Measurements from ENCODE around the gene RAF1.

DNA sequence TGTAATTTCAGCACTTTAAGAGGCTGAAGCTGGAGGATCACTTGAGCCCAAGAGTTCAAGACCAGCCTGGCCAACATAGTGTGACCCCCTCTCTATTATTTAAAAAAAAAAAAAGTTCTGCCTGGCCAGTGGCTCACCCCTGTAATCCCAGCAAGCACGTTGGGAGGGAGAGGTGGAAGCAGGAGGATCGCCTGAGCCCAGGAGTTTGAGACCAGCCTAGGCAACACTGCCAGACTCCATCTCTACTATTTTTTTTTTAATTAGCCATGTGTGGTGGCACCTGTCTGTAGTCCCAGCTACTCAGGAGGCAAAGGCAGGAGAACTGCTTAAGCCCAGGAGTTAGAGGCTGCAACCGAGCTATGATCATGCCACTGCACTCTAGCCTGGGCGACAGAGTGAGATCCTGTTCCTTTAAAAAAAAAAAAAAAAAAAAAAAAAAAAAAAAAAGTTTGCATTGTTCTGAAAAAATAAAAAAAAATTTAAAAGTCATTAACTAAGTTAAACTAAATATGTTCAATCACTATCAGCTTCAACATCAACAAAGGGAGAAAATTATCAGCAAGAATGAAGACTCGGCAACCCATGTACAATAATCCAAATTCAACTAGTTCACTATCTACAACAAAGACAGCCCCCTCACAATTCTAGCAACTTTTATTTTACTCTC, 1.9 kb downstream of the RAF1 start:
- TF ChIP-seq, protein P1, sequence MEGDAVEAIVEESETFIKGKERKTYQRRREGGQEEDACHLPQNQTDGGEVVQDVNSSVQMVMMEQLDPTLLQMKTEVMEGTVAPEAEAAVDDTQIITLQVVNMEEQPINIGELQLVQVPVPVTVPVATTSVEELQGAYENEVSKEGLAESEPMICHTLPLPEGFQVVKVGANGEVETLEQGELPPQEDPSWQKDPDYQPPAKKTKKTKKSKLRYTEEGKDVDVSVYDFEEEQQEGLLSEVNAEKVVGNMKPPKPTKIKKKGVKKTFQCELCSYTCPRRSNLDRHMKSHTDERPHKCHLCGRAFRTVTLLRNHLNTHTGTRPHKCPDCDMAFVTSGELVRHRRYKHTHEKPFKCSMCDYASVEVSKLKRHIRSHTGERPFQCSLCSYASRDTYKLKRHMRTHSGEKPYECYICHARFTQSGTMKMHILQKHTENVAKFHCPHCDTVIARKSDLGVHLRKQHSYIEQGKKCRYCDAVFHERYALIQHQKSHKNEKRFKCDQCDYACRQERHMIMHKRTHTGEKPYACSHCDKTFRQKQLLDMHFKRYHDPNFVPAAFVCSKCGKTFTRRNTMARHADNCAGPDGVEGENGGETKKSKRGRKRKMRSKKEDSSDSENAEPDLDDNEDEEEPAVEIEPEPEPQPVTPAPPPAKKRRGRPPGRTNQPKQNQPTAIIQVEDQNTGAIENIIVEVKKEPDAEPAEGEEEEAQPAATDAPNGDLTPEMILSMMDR (IDR thresholded peaks at IDR 0.05): no peak
- TF ChIP-seq EP300 (IDR thresholded peaks at IDR 0.05): no peak
- no peak for TF ChIP-seq POLR2A (IDR thresholded peaks at IDR 0.05)
- no peak for TF ChIP-seq POLR2AphosphoS5 (IDR thresholded peaks at IDR 0.05)

All from stomach (tissue), 4 donors.